Glutamatergic neuron (in vitro differentiated cells): Measurements from ENCODE around the gene MAML2. TPM values are rescaled to one million over a fixed set of nuclear protein-coding genes. Genes with fewer than 3 reads are reported as not detected.

Experiments used
- DNase-seq: peaks from one replicate; pipeline ENCODE4 v3.0.0; 2022
- H3K27ac Mint-ChIP-seq: one replicate; pipeline ENCODE4 v1.8.0; 2020; ENCODE audit warnings: mild to moderate bottlenecking, mixed read lengths, inconsistent platforms; ENCODE audit not compliant: unreplicated experiment
- H3K27me3 Mint-ChIP-seq: one replicate; pipeline ENCODE4 v1.8.0; 2020; ENCODE audit warnings: mild to moderate bottlenecking, moderate library complexity, mixed read lengths, inconsistent platforms; ENCODE audit not compliant: unreplicated experiment
- H3K36me3 Mint-ChIP-seq: one replicate; pipeline ENCODE4 v1.8.0; 2020; ENCODE audit warnings: mild to moderate bottlenecking, mixed read lengths, inconsistent platforms; ENCODE audit not compliant: unreplicated experiment
- H3K4me1 Mint-ChIP-seq: one replicate; pipeline ENCODE4 v1.8.0; 2020; ENCODE audit warnings: mild to moderate bottlenecking, low read depth, mixed read lengths, inconsistent platforms; ENCODE audit not compliant: unreplicated experiment
- H3K4me3 Mint-ChIP-seq: one replicate; pipeline ENCODE4 v1.8.0; 2020; ENCODE audit warnings: mild to moderate bottlenecking, mixed read lengths, inconsistent platforms; ENCODE audit not compliant: unreplicated experiment
- H3K9me3 Mint-ChIP-seq: one replicate; pipeline ENCODE4 v1.8.0; 2020; ENCODE audit warnings: mild to moderate bottlenecking, moderate library complexity, mixed read lengths, inconsistent platforms; ENCODE audit not compliant: unreplicated experiment
- long read RNA-seq: library from polyadenylated mRNA; unstranded; transcript quantifications from one replicate; pipeline ENCODE4 v2.0.0, GENCODE V29; 2020; ENCODE audit not compliant: unreplicated experiment
- total RNA-seq: library from RNA; stranded (reverse); fragmentation: NEBNext Ultra II Directional; extraction: Animal tissue kit (Norgen Biotek cat#: 25700); gene quantifications from one replicate; pipeline ENCODE4 v1.2.1, GENCODE V29; 2021; ENCODE audit not compliant: unreplicated experiment
- TF ChIP-seq, protein P1 (sequence below): fragments of 200-600 bp; sonication (generic); IDR thresholded peaks from one replicate; pipeline ENCODE4 v1.5.0; 2021; ENCODE audit not compliant: partially characterized antibody, unreplicated experiment

Gene MAML2
- 2.1 TPM for total RNA-seq
- long read RNA-seq, result 0 reads

DNA sequence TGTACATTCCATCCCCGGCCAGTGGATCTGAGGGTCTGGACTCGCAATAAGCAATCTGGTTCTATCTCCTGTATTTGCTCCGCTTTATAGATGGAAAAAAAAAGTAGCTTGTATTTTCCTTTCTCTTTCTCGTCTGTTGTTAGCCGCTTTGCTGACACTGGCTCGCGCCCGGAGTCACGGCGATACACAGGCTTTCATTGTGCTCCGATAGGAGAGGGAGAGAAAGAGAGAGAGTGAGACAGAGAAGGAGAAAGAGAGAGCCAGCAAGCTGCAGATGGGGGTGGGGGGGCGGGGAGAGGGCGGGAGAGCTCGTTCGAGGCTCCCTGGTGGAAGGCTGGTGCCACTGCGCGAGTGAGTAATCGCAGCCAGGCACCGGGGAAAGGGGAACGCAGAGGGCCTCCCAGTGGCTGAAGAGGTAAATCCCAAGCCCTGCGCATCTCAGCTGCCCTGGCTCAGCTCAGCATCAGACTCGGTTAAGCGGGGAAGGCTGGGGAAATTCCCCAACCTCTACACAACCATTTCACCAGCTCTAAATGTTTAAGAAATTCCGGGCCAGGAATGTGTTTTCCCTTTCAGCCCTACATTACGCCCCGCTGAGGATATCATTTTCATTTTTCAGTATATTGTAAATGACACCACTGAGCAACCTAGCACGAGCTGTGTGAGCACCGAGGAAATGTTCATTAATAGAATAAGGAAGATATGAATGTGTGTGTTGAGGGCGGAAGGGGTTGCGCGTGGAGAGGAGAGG lies at the start of gene MAML2:
TSS of gene MAML2 (minus strand) at position 235 of the 751 bp plus-strand sequence. CDS start 1,300 bp downstream, outside the sequence.
- H3K9me3 Mint-ChIP-seq, result no peaks in the 10 kb centered on the region
- peak within 1 kb of the TSS; percentile 67 for H3K27ac Mint-ChIP-seq

GRCh38 chr11:96391698-96392307 lies 48.8 kb upstream of the MAML2 start:
- Mint-ChIP-seq H3K9me3 (no peaks in the 10 kb centered on the region), H3K27ac (no peak overlapping the region), H3K4me3 (no peak overlapping the region), H3K27me3 (peaks cover 2% of the 10 kb centered on the region), H3K4me1 (peaks cover 11% of the 10 kb centered on the region), H3K36me3 (peaks cover 4% of the 10 kb centered on the region)
- TF ChIP-seq, protein P1, sequence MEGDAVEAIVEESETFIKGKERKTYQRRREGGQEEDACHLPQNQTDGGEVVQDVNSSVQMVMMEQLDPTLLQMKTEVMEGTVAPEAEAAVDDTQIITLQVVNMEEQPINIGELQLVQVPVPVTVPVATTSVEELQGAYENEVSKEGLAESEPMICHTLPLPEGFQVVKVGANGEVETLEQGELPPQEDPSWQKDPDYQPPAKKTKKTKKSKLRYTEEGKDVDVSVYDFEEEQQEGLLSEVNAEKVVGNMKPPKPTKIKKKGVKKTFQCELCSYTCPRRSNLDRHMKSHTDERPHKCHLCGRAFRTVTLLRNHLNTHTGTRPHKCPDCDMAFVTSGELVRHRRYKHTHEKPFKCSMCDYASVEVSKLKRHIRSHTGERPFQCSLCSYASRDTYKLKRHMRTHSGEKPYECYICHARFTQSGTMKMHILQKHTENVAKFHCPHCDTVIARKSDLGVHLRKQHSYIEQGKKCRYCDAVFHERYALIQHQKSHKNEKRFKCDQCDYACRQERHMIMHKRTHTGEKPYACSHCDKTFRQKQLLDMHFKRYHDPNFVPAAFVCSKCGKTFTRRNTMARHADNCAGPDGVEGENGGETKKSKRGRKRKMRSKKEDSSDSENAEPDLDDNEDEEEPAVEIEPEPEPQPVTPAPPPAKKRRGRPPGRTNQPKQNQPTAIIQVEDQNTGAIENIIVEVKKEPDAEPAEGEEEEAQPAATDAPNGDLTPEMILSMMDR, result no peak
- no peak for DNase-seq

More for the DNA sequence above, at the start of gene MAML2:
- Mint-ChIP-seq H3K4me3 (peak within 1 kb of the TSS; percentile 94), H3K4me1 (peaks cover 13% of the 10 kb centered on the region), H3K36me3 (no peaks in the 10 kb centered on the region), H3K27me3 (no peaks in the 10 kb centered on the region)
- peak; percentile 91 for DNase-seq
- TF ChIP-seq, protein P1, result peak; percentile 74

GRCh38 chr11:96390488-96390792 lies 47.4 kb upstream of the MAML2 start:
- Mint-ChIP-seq H3K27ac (peak overlapping the region; percentile 45), H3K4me3 (peak overlapping the region; percentile 91), H3K27me3 (peaks cover 2% of the 10 kb centered on the region), H3K9me3 (no peaks in the 10 kb centered on the region), H3K36me3 (peaks cover 4% of the 10 kb centered on the region), H3K4me1 (peaks cover 11% of the 10 kb centered on the region)
- no peak for DNase-seq
- TF ChIP-seq, protein P1, result no peak

DNA sequence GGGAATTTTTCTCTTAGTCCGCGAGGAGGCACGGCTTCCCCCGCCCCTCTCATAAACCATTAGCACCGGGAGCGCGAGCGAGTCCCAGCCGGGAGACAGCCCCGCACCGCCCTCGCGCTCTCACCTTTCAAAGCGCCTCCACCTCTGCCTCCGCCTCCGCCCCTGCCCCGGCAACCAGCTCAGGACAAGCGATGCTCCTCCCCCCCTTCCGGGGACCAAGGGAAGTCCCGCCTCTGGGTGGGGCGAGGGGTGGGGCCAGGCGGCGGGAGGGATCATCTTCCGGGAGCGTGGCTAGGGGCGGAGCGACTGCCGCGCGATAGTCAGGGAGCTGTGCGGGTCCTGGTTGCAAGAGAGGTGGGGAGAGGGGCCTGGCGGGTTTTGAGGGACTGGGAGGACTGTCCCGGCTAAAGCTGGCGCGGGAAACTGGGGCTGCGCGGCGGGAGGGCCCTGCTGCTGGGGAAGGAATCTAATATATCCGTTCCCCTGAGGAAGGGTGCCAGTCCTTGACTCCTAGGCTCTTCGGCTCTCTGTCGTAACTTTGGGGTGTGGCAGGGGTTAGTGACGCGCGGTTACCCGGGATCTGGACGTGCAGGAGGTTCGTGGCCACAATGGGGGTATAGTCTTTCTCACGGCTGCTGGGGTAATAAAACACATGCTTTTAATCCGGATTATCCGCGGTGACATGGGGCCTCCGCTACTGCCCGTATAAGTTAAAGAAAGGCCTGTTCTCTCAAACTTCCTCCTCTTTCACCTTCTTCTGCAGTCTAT lies 46.9 kb upstream of the MAML2 start, which contains the start of the genes CCDC82 and JRKL:
TSS of gene CCDC82 (minus strand) at position 193 of the 768 bp plus-strand sequence. CDS start 5,165 bp downstream, outside the sequence.
TSS of gene JRKL (plus strand) at position 294 of the 768 bp plus-strand sequence. CDS start 637 bp downstream, outside the sequence.
- peak within 1 kb of the TSS; percentile 89 for H3K27ac Mint-ChIP-seq
- TF ChIP-seq, protein P1, result no peak
- H3K36me3 Mint-ChIP-seq, result peaks cover 4% of the 10 kb centered on the region
- H3K4me1 Mint-ChIP-seq, result peaks cover 11% of the 10 kb centered on the region
- H3K9me3 Mint-ChIP-seq, result no peaks in the 10 kb centered on the region
- H3K27me3 Mint-ChIP-seq, result peaks cover 2% of the 10 kb centered on the region
- peak within 1 kb of the TSS; percentile 91 for H3K4me3 Mint-ChIP-seq
- peak; percentile 99 for DNase-seq
